PC-9 (cell line): ENCODE results near the gene LIPC.

Experiments used
- CTCF ChIP-seq: fragments of 200-600 bp; sonication (generic); conservative IDR thresholded peaks from 2 replicates; pipeline ENCODE4 v1.6.1; 2017; ENCODE audit warnings: mixed run types, antibody characterized with exemption, mild to moderate bottlenecking, moderate library complexity
- EZH2 ChIP-seq: fragments of 200-600 bp; sonication (generic); IDR thresholded peaks from 2 replicates; pipeline ENCODE4 v1.8.0; 2017; ENCODE audit warnings: antibody characterized with exemption, low read depth

- TF ChIP-seq CTCF = no peak
- TF ChIP-seq EZH2 = no peak
Observed at GRCh38 chr15:58546635-58547627, 115.1 kb downstream of the LIPC start.
